Activated T-cell treated with anti-CD3 and anti-CD28 coated beads, Interleukin-2, amount 50 U/mL, for 24 hours (primary cell): ENCODE results near the gene CCT6B.
"Not testable (repeated sequence)": the region's sequence is repeated elsewhere in the genome, so short reads cannot be mapped to it uniquely, and the experiment has no call there.

Experiments used
- DNase-seq: peaks from one replicate; pipeline ENCODE4 v3.0.0-alpha.2; 2020
- H3K27ac Mint-ChIP-seq: 2 replicates; pipeline ENCODE4 v1.8.0; 2020; ENCODE audit warnings: mild to moderate bottlenecking, mixed read lengths
- H3K27me3 Mint-ChIP-seq: 2 replicates; pipeline ENCODE4 v1.8.0; 2020; ENCODE audit warnings: mixed read lengths
- H3K36me3 Mint-ChIP-seq: 2 replicates; pipeline ENCODE4 v1.8.0; 2020; ENCODE audit warnings: low read depth, mixed read lengths
- H3K4me1 Mint-ChIP-seq: 2 replicates; pipeline ENCODE4 v1.8.0; 2020; ENCODE audit warnings: low read depth, mixed read lengths
- H3K4me3 Mint-ChIP-seq: 2 replicates; pipeline ENCODE4 v1.8.0; 2020; ENCODE audit warnings: mild to moderate bottlenecking, moderate library complexity, mixed read lengths
- H3K9me3 Mint-ChIP-seq: 2 replicates; pipeline ENCODE4 v1.8.0; 2020; ENCODE audit warnings: mixed read lengths

The CCT6B gene

DNA sequence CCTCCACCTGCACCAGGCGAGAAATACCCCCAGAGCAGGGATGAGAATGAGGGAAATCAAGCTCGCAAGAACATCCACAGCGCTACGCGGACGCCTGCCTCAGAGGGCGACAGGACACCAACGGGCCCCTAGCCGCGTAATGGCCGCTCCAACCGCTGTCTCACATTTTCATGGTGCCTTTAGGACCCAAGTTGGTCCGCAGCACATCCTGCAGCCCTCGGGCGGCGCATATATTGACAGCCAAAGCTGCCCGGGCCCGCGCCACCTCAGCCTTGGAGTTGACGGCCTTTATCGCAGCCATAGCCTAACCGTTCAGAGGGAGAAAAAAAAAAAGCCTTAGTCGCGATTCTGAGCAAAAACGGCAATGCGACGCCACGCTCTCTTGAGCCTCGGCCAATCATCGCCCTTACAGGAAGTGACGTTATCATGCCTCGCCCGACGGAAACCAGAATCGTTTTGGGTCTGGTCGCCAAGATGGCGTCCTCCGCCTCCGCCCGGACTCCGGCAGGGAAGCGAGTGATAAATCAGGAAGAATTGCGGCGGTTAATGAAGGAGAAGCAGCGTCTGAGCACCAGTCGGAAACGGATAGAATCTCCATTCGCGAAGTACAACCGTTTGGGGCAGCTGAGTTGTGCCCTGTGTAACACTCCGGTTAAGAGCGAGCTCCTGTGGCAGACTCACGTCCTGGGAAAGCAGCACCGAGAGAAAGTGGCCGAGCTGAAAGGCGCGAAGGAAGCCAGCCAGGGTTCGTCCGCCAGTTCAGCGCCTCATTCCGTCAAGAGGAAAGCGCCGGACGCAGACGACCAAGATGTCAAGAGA, at the start of gene CCT6B, which contains the start of gene ZNF830:
Gene CCT6B (minus strand): TSS at position 368 of the 819 bp plus-strand sequence. CDS start 67 bp downstream, at position 301.
Gene ZNF830 (plus strand): TSS at position 448 of the 819 bp plus-strand sequence. CDS start 27 bp downstream, at position 475.
- Mint-ChIP-seq H3K4me1 (peaks cover 35% of the 10 kb centered on the region), H3K4me3 (peak within 1 kb of the TSS; percentile 99), H3K9me3 (no peaks in the 10 kb centered on the region), H3K27me3 (no peaks in the 10 kb centered on the region), H3K27ac (peak within 1 kb of the TSS; percentile 100), H3K36me3 (peaks cover 54% of the 10 kb centered on the region)
- DNase-seq, result peak; percentile 90

DNA sequence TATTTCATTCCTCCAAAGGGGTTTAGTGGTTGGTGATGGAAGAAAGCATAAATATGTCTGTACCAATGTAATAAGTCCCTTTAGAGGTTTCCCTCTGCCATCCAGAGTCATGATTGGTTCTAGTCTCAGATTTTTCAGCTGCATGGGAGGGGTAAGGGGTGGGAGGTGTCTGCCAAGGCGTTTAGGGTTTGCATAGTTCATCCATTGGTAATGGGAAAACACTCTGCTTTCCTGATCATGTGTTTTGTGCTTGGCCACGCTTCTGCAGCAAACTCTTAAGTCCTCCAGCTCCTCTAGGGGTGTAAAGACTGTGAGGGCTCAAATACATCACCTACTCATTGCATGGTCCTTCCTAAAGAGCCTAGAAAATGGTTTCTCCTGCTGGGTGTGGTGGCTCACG, 48.8 kb upstream of the CCT6B start:
- Mint-ChIP-seq H3K9me3 (no peaks in the 10 kb centered on the region), H3K27me3 (no peaks in the 10 kb centered on the region), H3K4me1 (no peaks in the 10 kb centered on the region), H3K36me3 (peaks cover 96% of the 10 kb centered on the region), H3K27ac (peak overlapping the region; percentile 57), H3K4me3 (no peak overlapping the region)
- DNase-seq, result no peak

- H3K36me3 Mint-ChIP-seq, result peaks cover 95% of the 10 kb centered on the region
- H3K4me1 Mint-ChIP-seq, result no peaks in the 10 kb centered on the region
- no peak for DNase-seq
- no peaks in the 10 kb centered on the region for H3K9me3 Mint-ChIP-seq
- no peak overlapping the region for H3K4me3 Mint-ChIP-seq
- H3K27me3 Mint-ChIP-seq, result no peaks in the 10 kb centered on the region
- H3K27ac Mint-ChIP-seq, result peak overlapping the region; percentile 45
These were observed 45.7 kb upstream of the CCT6B start for GRCh38 chr17:35006961-35007360.

- H3K36me3 Mint-ChIP-seq, result peaks cover 95% of the 10 kb centered on the region
- peak overlapping the region; percentile 17 for H3K27ac Mint-ChIP-seq
- no peaks in the 10 kb centered on the region for H3K27me3 Mint-ChIP-seq
- no peak for DNase-seq
- no peak overlapping the region for H3K4me3 Mint-ChIP-seq
- no peaks in the 10 kb centered on the region for H3K9me3 Mint-ChIP-seq
- H3K4me1 Mint-ChIP-seq, result no peaks in the 10 kb centered on the region
These were observed 45.1 kb upstream of the CCT6B start for GRCh38 chr17:35006345-35006744.

DNA sequence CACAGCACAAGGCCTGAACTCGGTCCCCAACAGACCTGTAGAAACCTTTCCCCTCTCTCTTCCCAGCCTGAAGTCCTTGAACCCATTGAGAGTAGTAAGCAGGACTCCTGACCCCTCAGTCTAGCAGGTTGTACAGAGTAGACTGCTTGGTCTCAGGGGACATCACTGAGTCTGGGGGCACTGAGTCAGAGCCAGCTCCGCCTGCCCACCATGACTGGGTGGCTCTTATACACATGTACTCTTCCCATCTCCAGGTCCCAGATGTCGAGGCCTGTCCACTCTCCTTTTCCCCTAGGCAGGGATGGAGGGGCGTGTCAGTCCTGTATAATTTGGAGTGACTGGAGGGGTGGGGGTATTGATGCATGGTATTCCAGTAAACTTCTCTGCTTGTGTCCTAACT, 42.5 kb upstream of the CCT6B start:
- Mint-ChIP-seq H3K9me3 (no peaks in the 10 kb centered on the region), H3K36me3 (peaks cover 93% of the 10 kb centered on the region), H3K27ac (peak overlapping the region; percentile 56)

DNA sequence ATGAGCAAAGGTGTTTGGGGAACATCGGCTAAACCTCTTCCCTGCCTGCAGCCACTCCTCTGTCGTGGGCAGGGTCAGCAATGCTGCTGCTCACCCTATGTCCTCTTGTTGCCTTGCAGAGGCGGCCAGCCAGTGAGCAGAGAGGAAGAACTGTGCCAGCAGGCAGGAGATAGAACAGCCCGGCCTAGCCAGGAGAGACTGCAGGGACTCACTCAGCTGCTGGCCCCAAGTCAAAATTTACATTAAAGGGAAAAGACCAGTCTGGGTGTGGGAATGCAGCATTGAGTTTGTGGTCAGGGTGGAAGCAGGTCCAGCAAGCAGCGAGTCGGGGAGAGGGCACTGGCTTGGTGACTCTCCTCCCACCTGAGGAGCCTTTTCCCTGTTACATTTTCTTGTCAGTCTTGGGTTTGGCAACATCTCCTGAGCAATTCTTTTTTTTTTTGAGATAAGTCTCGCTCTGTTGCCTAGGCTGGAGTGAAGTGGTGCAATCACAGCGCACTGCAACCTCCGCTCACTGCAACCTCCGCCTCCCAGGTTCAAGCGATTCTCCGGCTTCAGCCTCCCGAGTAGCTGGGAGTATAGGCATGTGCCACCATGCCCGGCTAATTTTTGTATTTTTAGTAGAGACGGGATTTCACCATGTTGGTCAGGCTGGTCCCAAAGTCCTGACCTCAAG, 41.8 kb upstream of the CCT6B start:
- H3K4me3 Mint-ChIP-seq, result no peak overlapping the region
- no peaks in the 10 kb centered on the region for H3K9me3 Mint-ChIP-seq
- peak overlapping the region; percentile 56 for H3K27ac Mint-ChIP-seq
- no peak for DNase-seq
- peaks cover 94% of the 10 kb centered on the region for H3K36me3 Mint-ChIP-seq
- no peaks in the 10 kb centered on the region for H3K27me3 Mint-ChIP-seq
- peaks cover 4% of the 10 kb centered on the region for H3K4me1 Mint-ChIP-seq

More for the DNA sequence above, 42.5 kb upstream of the CCT6B start:
- no peak for DNase-seq
- Mint-ChIP-seq H3K27me3 (no peaks in the 10 kb centered on the region), H3K4me3 (no peak overlapping the region), H3K4me1 (no peaks in the 10 kb centered on the region)

- peaks cover 5% of the 10 kb centered on the region for H3K4me1 Mint-ChIP-seq
- H3K27me3 Mint-ChIP-seq, result no peaks in the 10 kb centered on the region
- H3K9me3 Mint-ChIP-seq, result no peaks in the 10 kb centered on the region
- peaks cover 95% of the 10 kb centered on the region for H3K36me3 Mint-ChIP-seq
- H3K4me3 Mint-ChIP-seq, result no peak overlapping the region
- peak overlapping the region; percentile 42 for H3K27ac Mint-ChIP-seq
- DNase-seq, result no peak
These were observed 40.3 kb upstream of the CCT6B start for GRCh38 chr17:35001549-35001948.

DNA sequence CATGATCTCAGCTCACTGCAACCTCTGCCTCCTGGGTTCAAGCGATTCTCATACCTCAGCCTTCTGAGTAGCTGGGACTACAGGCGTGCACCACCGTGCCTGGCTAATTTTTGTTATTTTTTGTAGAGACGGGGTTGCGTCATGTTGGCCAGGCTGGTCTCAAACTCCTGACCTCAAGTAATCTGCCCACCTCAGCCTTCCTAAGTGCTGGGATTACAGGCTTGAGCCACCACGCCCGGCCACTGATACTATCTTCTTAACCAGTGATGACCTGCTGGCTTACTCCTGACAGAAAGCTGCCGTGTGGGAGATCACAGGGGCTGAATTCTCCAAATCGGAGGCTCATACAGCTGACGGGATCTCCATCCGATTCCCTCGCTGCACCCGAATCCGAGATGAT, 39.7 kb upstream of the CCT6B start:
- not testable (repeated sequence) for H3K9me3 Mint-ChIP-seq, H3K4me1 Mint-ChIP-seq, H3K27me3 Mint-ChIP-seq, H3K4me3 Mint-ChIP-seq, DNase-seq
- Mint-ChIP-seq H3K27ac (peak overlapping the region; percentile 4), H3K36me3 (peaks cover 97% of the 10 kb centered on the region)

DNA sequence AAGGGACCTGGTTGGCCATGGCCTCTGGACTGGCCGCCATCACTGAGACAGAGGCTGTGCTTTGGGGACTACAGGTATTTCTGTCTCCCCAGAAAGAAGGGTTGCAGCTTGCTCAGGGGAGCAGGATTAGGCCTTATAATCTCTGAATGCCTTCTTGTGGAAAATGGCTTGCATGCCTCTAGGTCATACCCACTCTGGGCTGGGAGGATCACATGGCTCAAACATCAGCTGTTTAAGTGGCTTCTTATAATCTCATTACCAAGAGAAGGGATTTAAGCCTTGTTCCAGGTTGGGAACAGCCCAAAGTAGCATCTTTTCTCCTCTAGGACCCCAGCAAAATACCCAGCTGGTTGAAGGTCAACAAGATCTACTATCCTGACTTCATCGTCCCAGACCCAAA, 38.2 kb upstream of the CCT6B start:
- no peaks in the 10 kb centered on the region for H3K9me3 Mint-ChIP-seq
- no peak for DNase-seq
- no peaks in the 10 kb centered on the region for H3K27me3 Mint-ChIP-seq
- no peak overlapping the region for H3K4me3 Mint-ChIP-seq
- H3K4me1 Mint-ChIP-seq, result peaks cover 5% of the 10 kb centered on the region
- no peak overlapping the region for H3K27ac Mint-ChIP-seq
- peaks cover 97% of the 10 kb centered on the region for H3K36me3 Mint-ChIP-seq

DNA sequence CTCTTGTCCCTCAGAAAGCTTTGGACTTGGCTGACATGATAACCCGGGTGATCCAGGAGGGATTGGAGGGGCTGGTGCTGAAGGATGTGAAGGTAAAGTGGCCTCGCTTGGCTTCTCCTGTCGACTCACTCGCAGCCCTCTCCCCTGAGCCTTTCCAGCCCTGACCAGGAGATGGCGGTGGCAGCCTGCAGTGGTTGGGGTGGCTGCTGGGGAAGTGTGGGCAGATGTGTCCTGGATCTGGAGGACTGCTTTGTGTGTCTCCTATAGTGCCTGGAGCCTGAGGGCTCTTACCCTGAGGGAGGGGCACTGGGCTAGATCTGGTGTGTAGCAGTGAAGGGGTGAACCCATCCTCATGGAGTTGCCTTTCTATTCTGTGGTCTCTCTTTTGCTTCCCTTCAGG, 36.9 kb upstream of the CCT6B start:
- Mint-ChIP-seq H3K9me3 (no peaks in the 10 kb centered on the region), H3K36me3 (peaks cover 97% of the 10 kb centered on the region), H3K4me3 (no peak overlapping the region), H3K4me1 (peaks cover 5% of the 10 kb centered on the region), H3K27me3 (no peaks in the 10 kb centered on the region), H3K27ac (peak overlapping the region; percentile 82)
- DNase-seq, result peak; percentile 88

DNA sequence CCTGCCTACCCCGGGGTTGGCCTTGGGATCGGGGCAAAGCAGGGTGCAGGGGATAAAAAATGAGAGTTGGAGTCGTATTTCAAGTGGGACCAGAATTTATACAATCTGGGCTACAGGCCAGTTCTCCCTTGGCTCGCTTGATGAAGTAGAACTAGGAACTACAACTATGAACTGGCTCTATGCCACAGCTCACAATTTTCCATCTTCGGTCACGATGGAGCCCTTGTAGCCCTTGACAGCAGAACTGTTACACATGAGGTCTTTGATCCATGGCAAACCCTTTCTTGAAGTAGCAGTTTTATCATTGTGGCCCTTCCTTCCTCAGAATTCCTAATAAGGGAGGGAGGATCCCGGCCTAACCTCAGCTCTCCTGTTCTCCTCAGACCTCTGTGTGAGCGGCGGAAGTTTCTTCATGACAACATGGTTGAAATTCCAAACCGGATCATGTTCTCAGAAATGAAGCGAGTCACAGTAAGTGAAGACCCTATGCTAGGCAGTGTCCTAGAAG, 36.1 kb upstream of the CCT6B start:
- H3K4me3 Mint-ChIP-seq, result no peak overlapping the region
- no peaks in the 10 kb centered on the region for H3K9me3 Mint-ChIP-seq
- peaks cover 5% of the 10 kb centered on the region for H3K4me1 Mint-ChIP-seq
- H3K27ac Mint-ChIP-seq, result no peak overlapping the region
- no peaks in the 10 kb centered on the region for H3K27me3 Mint-ChIP-seq
- no peak for DNase-seq
- H3K36me3 Mint-ChIP-seq, result peaks cover 97% of the 10 kb centered on the region

GRCh38 chr17:34996422-34997285, 35.4 kb upstream of the CCT6B start:
- peaks cover 5% of the 10 kb centered on the region for H3K4me1 Mint-ChIP-seq
- no peaks in the 10 kb centered on the region for H3K9me3 Mint-ChIP-seq
- H3K27ac Mint-ChIP-seq, result no peak overlapping the region
- no peak for DNase-seq
- H3K4me3 Mint-ChIP-seq, result no peak overlapping the region
- no peaks in the 10 kb centered on the region for H3K27me3 Mint-ChIP-seq
- H3K36me3 Mint-ChIP-seq, result peaks cover 98% of the 10 kb centered on the region

- no peak for DNase-seq
- Mint-ChIP-seq H3K4me3 (no peak overlapping the region), H3K27me3 (no peaks in the 10 kb centered on the region), H3K36me3 (peaks cover 99% of the 10 kb centered on the region), H3K4me1 (peaks cover 3% of the 10 kb centered on the region), H3K27ac (peak overlapping the region; percentile 6), H3K9me3 (no peaks in the 10 kb centered on the region)
These were observed 31.8 kb upstream of the CCT6B start for GRCh38 chr17:34993031-34993430.

DNA sequence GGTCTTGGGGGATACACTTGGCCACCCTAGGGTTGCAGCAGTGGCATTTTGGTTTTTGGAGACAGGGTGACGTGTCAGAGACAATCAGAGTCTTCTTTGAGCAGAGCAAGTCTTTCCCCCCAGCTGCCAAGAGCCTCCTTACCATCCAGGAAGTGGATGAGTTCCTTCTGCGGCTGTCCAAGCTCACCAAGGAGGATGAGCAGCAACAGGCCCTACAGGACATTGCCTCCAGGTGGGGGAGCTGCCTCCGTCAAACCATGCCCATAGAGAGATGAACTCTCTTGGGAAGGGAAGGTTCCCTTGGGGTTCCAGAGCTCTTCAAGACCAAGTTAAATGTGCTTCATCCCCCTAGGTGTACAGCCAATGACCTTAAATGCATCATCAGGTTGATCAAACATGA, 30.3 kb upstream of the CCT6B start:
- Mint-ChIP-seq H3K36me3 (peaks cover 96% of the 10 kb centered on the region), H3K27me3 (no peaks in the 10 kb centered on the region), H3K4me1 (peaks cover 2% of the 10 kb centered on the region), H3K9me3 (no peaks in the 10 kb centered on the region), H3K27ac (peak overlapping the region; percentile 42), H3K4me3 (no peak overlapping the region)
- no peak for DNase-seq
